PC-9 (cell line): Measurements from ENCODE around the gene AFAP1. TPM values are rescaled to one million over a fixed set of nuclear protein-coding genes. Genes with fewer than 3 reads are reported as not detected.

ENCODE experiments used
- BruUV-seq: library from RNA; stranded (reverse); fragments of 400-500 nt; replicated peaks from 2 replicates; lab custom pipeline; 2021; lab: Mats Ljungman, UMichigan
- CTCF ChIA-PET: fragments of 300-600 bp; sonication (Branson Sonifier 250); formaldehyde crosslinking; loops from one replicate; lab custom pipeline; 2022; ENCODE audit warnings: antibody characterized with exemption; lab: Charles Lee
- POLR2A ChIA-PET: fragments of 300-600 bp; sonication (Branson Sonifier 250); formaldehyde crosslinking; loops from one replicate; lab custom pipeline; 2022; ENCODE audit warnings: antibody characterized with exemption; ENCODE audit not compliant: unreplicated experiment; lab: Charles Lee
- DNase-seq, 2 experiments: peaks; one replicate each; pipeline versions ENCODE4 v3.0.0 to v3.0.0-alpha.2; 2015 to 2022; ENCODE audit warnings: mixed read lengths in 1 of 2
- H2AFZ ChIP-seq: fragments of 200-600 bp; sonication (generic); 2 replicates; pipeline ENCODE4 v1.8.1; 2017; ENCODE audit warnings: antibody characterized with exemption
- H3F3A ChIP-seq: fragments of 200-600 bp; sonication (generic); 2 replicates; pipeline ENCODE4 v1.8.1; 2017; ENCODE audit warnings: antibody characterized with exemption, mild to moderate bottlenecking, low read depth; ENCODE audit not compliant: insufficient read depth
- H3K27ac ChIP-seq: fragments of 200-600 bp; sonication (generic); 2 replicates; pipeline ENCODE4 v1.6.1; 2016; ENCODE audit warnings: mixed run types
- H3K27me3 ChIP-seq: fragments of 200-600 bp; sonication (generic); 2 replicates; pipeline ENCODE4 v1.6.1; 2016; ENCODE audit warnings: low read depth, mixed run types; ENCODE audit not compliant: insufficient read depth
- H3K36me3 ChIP-seq: fragments of 200-600 bp; sonication (generic); 2 replicates; pipeline ENCODE4 v1.6.1; 2016; ENCODE audit warnings: low read depth, mixed run types
- H3K4me1 ChIP-seq: fragments of 200-600 bp; sonication (generic); replicated peaks from 2 replicates; pipeline ENCODE4 v1.6.1; 2016; ENCODE audit warnings: mixed run types; ENCODE audit not compliant: insufficient read depth
- H3K4me2 ChIP-seq: fragments of 200-600 bp; sonication (generic); 2 replicates; pipeline ENCODE4 v1.6.1; 2017; ENCODE audit warnings: mixed run types
- H3K4me3 ChIP-seq: fragments of 200-600 bp; sonication (generic); 2 replicates; pipeline ENCODE4 v1.6.1; 2016; ENCODE audit warnings: mixed run types
- H3K79me2 ChIP-seq: fragments of 200-600 bp; sonication (generic); 2 replicates; pipeline ENCODE4 v1.6.1; 2017; ENCODE audit warnings: low read depth, mixed run types
- H3K9me2 ChIP-seq: fragments of 200-600 bp; sonication (generic); 2 replicates; pipeline ENCODE4 v1.8.1; 2017; ENCODE audit warnings: mild to moderate bottlenecking; ENCODE audit not compliant: insufficient read depth
- H3K9me3 ChIP-seq: fragments of 200-600 bp; sonication (generic); 2 replicates; pipeline ENCODE4 v1.8.1; 2016; ENCODE audit warnings: low read depth; ENCODE audit not compliant: insufficient read depth
- H4K20me1 ChIP-seq: fragments of 200-600 bp; sonication (generic); 2 replicates; pipeline ENCODE4 v1.8.1; 2017; ENCODE audit not compliant: insufficient read depth
- CTCF ChIP-seq: fragments of 200-600 bp; sonication (generic); conservative IDR thresholded peaks from 2 replicates; pipeline ENCODE4 v1.6.1; 2017; ENCODE audit warnings: mixed run types, antibody characterized with exemption, mild to moderate bottlenecking, moderate library complexity
- EZH2 ChIP-seq: fragments of 200-600 bp; sonication (generic); IDR thresholded peaks from 2 replicates; pipeline ENCODE4 v1.8.0; 2017; ENCODE audit warnings: antibody characterized with exemption, low read depth
- intact Hi-C: fragments of 100-400 bp; cut with micrococcal nuclease; formaldehyde crosslinking; loops from one replicate; pipeline ENCODE4 v1.10.0; 2022; ENCODE audit not compliant: unreplicated experiment
- total RNA-seq: library from RNA; stranded (reverse); gene quantifications from 2 replicates; pipeline ENCODE4 v1.2.3, GENCODE V29; 2021

Gene AFAP1
- total RNA-seq, 1 experiment from 2014 or later, result 69.6 TPM

- peaks cover 26% of the 10 kb centered on the region for H3K4me1 ChIP-seq
- no peaks in the 10 kb centered on the region for H3K9me2 ChIP-seq
- intact Hi-C loops, result loop anchor here (5.0 kb wide), 1 partner anchor 37 kb away; no protein-coding TSS in a partner anchor
- H3K36me3 ChIP-seq, result no peaks in the 10 kb centered on the region
- peak overlapping the region; percentile 26; the same call in 1 of the 2 replicates for H3K4me2 ChIP-seq
- POLR2A ChIA-PET, result no interaction called here
- CTCF ChIA-PET, result interaction anchor here (0.6 kb wide), 1 partner anchor 36 kb away, joined by 17 read pairs; no protein-coding TSS in a partner anchor
- H2AFZ ChIP-seq, result no peak overlapping the region
- H3K27me3 ChIP-seq, result no peaks in the 10 kb centered on the region
- H4K20me1 ChIP-seq, result peaks cover 95% of the 10 kb centered on the region
- BruUV-seq, result no TSS peak
- 0 out of 2 replicates have a peak overlapping the region, but pooled peaks have one; percentile 19 for H3K27ac ChIP-seq
- H3K79me2 ChIP-seq, result peaks cover 100% of the 10 kb centered on the region
- H3K9me3 ChIP-seq, result no peaks in the 10 kb centered on the region
- TF ChIP-seq EZH2 (no peak), CTCF (no peak)
- H3F3A ChIP-seq, result peaks cover 43% of the 10 kb centered on the region; the same call in 1 of the 2 replicates
- H3K4me3 ChIP-seq, result no peak overlapping the region
- DNase-seq, result no peak
Observed at GRCh38 chr4:7909463-7910262, 30.0 kb downstream of the AFAP1 start.

GRCh38 chr4:7908668-7909067 is 31.0 kb downstream of the AFAP1 start:
- Histone ChIP-seq H4K20me1 (peaks cover 94% of the 10 kb centered on the region), H3K9me3 (no peaks in the 10 kb centered on the region), H3K4me2 (no peak overlapping the region), H3K4me1 (peaks cover 26% of the 10 kb centered on the region), H3F3A (peaks cover 47% of the 10 kb centered on the region; the same call in 1 of the 2 replicates), H3K4me3 (no peak overlapping the region), H3K36me3 (no peaks in the 10 kb centered on the region), H3K27ac (no peak overlapping the region), H2AFZ (no peak overlapping the region), H3K79me2 (peaks cover 100% of the 10 kb centered on the region), H3K27me3 (no peaks in the 10 kb centered on the region), H3K9me2 (no peaks in the 10 kb centered on the region)
- TF ChIP-seq EZH2 (no peak), CTCF (no peak)
- ChIA-PET POLR2A (no interaction called here), CTCF (no interaction called here)
- DNase-seq, result no peak
- BruUV-seq, result no TSS peak
- intact Hi-C loops, result no loop called here

- H3K4me2 ChIP-seq, result no peak overlapping the region
- intact Hi-C loops, result no loop called here
- no peak overlapping the region for H2AFZ ChIP-seq
- H3K79me2 ChIP-seq, result peaks cover 99% of the 10 kb centered on the region
- peaks cover 91% of the 10 kb centered on the region for H4K20me1 ChIP-seq
- ChIA-PET CTCF (no interaction called here), POLR2A (no interaction called here)
- H3K36me3 ChIP-seq, result no peaks in the 10 kb centered on the region
- H3F3A ChIP-seq, result peaks cover 42% of the 10 kb centered on the region; the same call in 1 of the 2 replicates
- no peak overlapping the region for H3K27ac ChIP-seq
- H3K9me3 ChIP-seq, result no peaks in the 10 kb centered on the region
- BruUV-seq, result no TSS peak
- TF ChIP-seq CTCF, result no peak
- TF ChIP-seq EZH2, result no peak
- H3K27me3 ChIP-seq, result no peaks in the 10 kb centered on the region
- no peaks in the 10 kb centered on the region for H3K9me2 ChIP-seq
- H3K4me3 ChIP-seq, result no peak overlapping the region
- no peak for DNase-seq
- peaks cover 26% of the 10 kb centered on the region for H3K4me1 ChIP-seq
Observed at GRCh38 chr4:7907142-7907541, 32.5 kb downstream of the AFAP1 start.
